ENCODE measurements around the gene KLHL22. TPM values are rescaled to one million over a fixed set of nuclear protein-coding genes. Genes with fewer than 3 reads are reported as not detected.

The KLHL22 gene
- total RNA-seq, 2 donors from 2014 or later: 24.0 to 41.1 TPM

DNA sequence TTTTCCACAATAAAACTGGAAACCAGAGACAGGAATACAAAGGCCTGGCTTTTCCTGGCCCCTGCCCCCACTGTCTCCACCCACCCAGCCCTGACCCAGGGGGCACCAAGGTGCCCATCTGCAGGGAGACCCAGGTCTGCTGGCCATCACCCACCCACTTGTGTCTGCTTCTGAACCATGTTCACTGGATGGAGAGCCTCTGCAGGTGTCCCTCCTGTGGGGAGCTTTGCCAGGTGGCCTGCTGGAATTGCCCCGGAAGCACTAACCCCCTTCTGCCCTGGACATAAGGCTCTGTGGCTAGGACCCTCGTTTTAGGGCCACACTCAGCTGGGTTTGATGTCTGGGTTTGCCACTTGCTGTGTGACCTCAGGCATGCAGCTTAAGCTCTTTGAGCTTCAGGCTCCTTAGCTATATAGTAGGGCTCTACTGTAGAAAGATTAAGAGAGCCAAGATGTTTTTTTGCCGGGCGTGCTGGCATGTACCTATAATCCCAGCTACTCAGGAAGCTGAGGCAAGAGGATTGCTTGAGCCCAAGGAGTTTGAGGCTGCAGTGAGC lies 61.8 kb downstream of the KLHL22 start:
- Histone ChIP-seq H3K36me3 (peaks cover 12% of the 10 kb centered on the region), H3K4me1 (ENCODE audit: control insufficient read depth in 1 of 2, low read depth in 2 of 2) (peaks cover under 1 to 34% of the 10 kb centered on the region in 2 donors), H3K4me3 (no peak overlapping the region), H3K27me3 (replicated peaks; ENCODE audit: insufficient read depth) (no peaks in the 10 kb centered on the region), H3K27ac (no peak overlapping the region), H3K9me3 (no peaks in the 10 kb centered on the region)
- TF ChIP-seq CTCF (IDR thresholded peaks at IDR 0.05): no peak
- no peak for DNase-seq (ENCODE audit: low spot score)
- no peak for ATAC-seq (ENCODE audit: insufficient number of reproducible peaks, low FRiP score, low read depth)

DNA sequence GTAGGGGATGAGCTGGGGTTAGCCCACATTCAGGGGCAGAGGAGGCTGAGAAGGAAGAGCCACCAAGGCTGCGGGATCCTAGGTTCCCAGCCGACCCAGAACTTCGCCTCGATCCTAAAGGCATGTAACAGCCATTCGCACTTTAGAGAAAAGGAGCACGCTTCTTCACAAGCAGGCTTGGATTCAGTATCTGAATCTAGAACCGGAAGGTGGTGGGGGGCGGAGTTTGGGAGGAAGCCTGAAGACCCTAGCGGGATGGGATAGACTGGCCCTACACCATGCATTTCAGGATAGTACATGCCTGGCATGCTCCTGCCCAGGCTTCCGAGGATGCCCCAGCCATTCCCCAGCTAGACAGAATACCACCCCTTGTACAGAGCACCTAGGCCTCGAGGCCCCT lies 62.4 kb downstream of the KLHL22 start:
- no peak overlapping the region for H3K27ac ChIP-seq

DNA sequence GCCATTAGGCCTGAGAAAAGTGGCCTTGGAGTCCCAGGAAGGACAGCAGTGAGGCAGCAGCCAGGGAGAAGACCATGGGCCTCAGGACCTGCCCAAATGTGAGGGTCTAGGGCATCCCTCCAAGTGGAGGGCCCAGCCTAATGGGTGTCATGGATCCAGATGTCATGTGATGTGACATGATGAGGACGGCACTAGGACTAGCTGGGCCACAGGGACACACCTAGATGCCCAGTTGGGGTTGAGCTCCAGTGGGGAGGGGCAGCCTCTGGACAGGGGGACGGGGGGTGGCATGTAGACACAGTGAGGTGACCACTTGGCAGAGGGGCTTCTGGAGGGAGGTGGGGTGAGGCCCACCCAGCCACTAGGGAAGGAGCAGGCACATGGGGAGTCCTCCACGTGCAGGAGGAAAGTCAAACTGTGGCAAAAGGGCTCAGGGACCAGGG lies 63.3 kb downstream of the KLHL22 start:
- Histone ChIP-seq H3K9me3 (no peaks in the 10 kb centered on the region), H3K27me3 (replicated peaks; ENCODE audit: insufficient read depth) (no peaks in the 10 kb centered on the region), H3K27ac (no peak overlapping the region), H3K4me1 (ENCODE audit: control insufficient read depth in 1 of 2, low read depth in 2 of 2) (peaks cover 0 to 31% of the 10 kb centered on the region in 2 donors), H3K4me3 (no peak overlapping the region), H3K36me3 (peaks cover 26% of the 10 kb centered on the region)
- no peak for TF ChIP-seq CTCF (IDR thresholded peaks at IDR 0.05)
- no peak for DNase-seq (ENCODE audit: low spot score)
- ATAC-seq (ENCODE audit: insufficient number of reproducible peaks, low FRiP score, low read depth): no peak

More for the DNA sequence above, 62.4 kb downstream of the KLHL22 start:
- Histone ChIP-seq H3K9me3 (no peaks in the 10 kb centered on the region), H3K27me3 (replicated peaks; ENCODE audit: insufficient read depth) (no peaks in the 10 kb centered on the region), H3K4me1 (ENCODE audit: control insufficient read depth in 1 of 2, low read depth in 2 of 2) (peaks cover 0 to 31% of the 10 kb centered on the region in 2 donors), H3K4me3 (no peak overlapping the region), H3K36me3 (peaks cover 17% of the 10 kb centered on the region)
- ATAC-seq (ENCODE audit: insufficient number of reproducible peaks, low FRiP score, low read depth) (no peak), DNase-seq (ENCODE audit: low spot score) (no peak)
- TF ChIP-seq CTCF (IDR thresholded peaks at IDR 0.05): no peak

DNA sequence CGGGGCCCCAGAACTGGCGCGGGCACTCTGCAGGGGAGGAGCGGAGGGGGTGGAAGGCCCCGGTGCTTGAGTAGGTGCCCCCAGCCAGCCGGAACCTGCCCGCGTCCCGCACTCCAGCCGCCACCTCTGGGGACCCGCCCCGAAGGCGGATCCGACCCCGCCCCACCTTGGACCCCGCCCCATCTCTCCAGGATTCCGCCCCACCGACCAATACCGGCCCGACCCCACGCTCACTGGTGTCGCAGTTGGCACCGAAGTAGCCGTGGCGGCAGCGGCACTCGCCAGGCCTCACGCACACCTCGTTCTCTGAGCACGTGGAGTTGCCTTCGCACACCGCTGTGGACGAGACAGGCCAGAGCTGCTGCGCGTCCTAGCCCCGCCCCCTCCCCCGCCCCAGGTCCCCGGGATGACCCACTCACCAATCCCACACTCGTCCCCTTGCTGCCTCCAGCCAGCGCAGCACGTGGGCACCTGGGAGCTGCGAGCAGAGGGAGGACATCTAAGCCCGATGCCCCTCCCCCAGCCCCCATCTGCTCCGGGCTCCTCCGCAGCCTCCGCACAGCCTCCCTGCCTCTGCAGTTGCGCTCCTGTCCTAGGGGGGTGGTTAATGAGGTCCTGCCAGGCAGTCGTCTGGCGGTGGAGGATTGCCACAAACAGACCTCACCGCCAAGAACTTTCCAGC lies 63.9 kb downstream of the KLHL22 start:
- DNase-seq (ENCODE audit: low spot score): no peak
- H3K4me3 ChIP-seq: peak overlapping the region; percentile 58
- TF ChIP-seq CTCF (IDR thresholded peaks at IDR 0.05): no peak
- no peaks in the 10 kb centered on the region for H3K27me3 ChIP-seq (replicated peaks; ENCODE audit: insufficient read depth)
- no peaks in the 10 kb centered on the region for H3K9me3 ChIP-seq
- H3K4me1 ChIP-seq (ENCODE audit: control insufficient read depth in 1 of 2, low read depth in 2 of 2): peaks cover 0 to 27% of the 10 kb centered on the region in 2 donors
- no peak overlapping the region for H3K27ac ChIP-seq
- ATAC-seq (ENCODE audit: insufficient number of reproducible peaks, low FRiP score, low read depth): no peak
- peaks cover 32% of the 10 kb centered on the region for H3K36me3 ChIP-seq

GRCh38 chr22:20430720-20431510 lies 64.7 kb downstream of the KLHL22 start:
- Histone ChIP-seq H3K4me3 (peak overlapping the region; percentile 58), H3K36me3 (peaks cover 34% of the 10 kb centered on the region), H3K4me1 (ENCODE audit: control insufficient read depth in 1 of 2, low read depth in 2 of 2) (peaks cover 0 to 26% of the 10 kb centered on the region in 2 donors), H3K27me3 (replicated peaks; ENCODE audit: insufficient read depth) (no peaks in the 10 kb centered on the region), H3K27ac (no peak overlapping the region), H3K9me3 (no peaks in the 10 kb centered on the region)
- DNase-seq (ENCODE audit: low spot score) (no peak), ATAC-seq (ENCODE audit: insufficient number of reproducible peaks, low FRiP score, low read depth) (no peak)
- peak; percentile 28 for TF ChIP-seq CTCF (IDR thresholded peaks at IDR 0.05)

Measured in thoracic aorta (tissue), 2 donors.